Osteoblast (primary cell): Measurements from ENCODE around the gene PLA2G12A. TPM values are rescaled to one million over a fixed set of nuclear protein-coding genes. Genes with fewer than 3 reads are reported as not detected.

ENCODE experiments used
- DNase-seq: peaks from one replicate; pipeline ENCODE4 v3.0.0; 2011; ENCODE audit warnings: low spot score, mixed read lengths; ENCODE audit not compliant: insufficient read length; ENCODE audit errors: missing footprints
- H2AFZ ChIP-seq: 2 replicates; pipeline ENCODE4 v1.6.0; 2011; ENCODE audit warnings: mild to moderate bottlenecking, low read length
- H3K27ac ChIP-seq: 2 replicates; pipeline ENCODE4 v1.5.1; 2011; ENCODE audit warnings: mild to moderate bottlenecking, low read depth, low read length, moderate library complexity
- H3K27me3 ChIP-seq: 2 replicates; pipeline ENCODE4 v1.6.0; 2012; ENCODE audit warnings: mild to moderate bottlenecking, control low read depth, inconsistent platforms, low read length, moderate library complexity; ENCODE audit not compliant: insufficient read depth
- H3K36me3 ChIP-seq: 2 replicates; pipeline ENCODE4 v1.5.1; 2011; ENCODE audit warnings: mild to moderate bottlenecking, low read length, control low read depth, moderate library complexity; ENCODE audit not compliant: insufficient read depth
- H3K4me1 ChIP-seq: 2 replicates; pipeline ENCODE4 v1.5.1; 2011; ENCODE audit warnings: mild to moderate bottlenecking, low read length, control low read depth, moderate library complexity; ENCODE audit not compliant: insufficient read depth
- H3K4me2 ChIP-seq: 2 replicates; pipeline ENCODE4 v1.6.0; 2011; ENCODE audit warnings: mild to moderate bottlenecking, low read length; ENCODE audit not compliant: insufficient read depth
- H3K4me3 ChIP-seq: fragments of 200-600 bp; sonication (generic); 3 replicates; pipeline ENCODE4 v1.5.1; 2012; ENCODE audit warnings: mild to moderate bottlenecking, low read length, inconsistent platforms; ENCODE audit not compliant: insufficient read depth
- H3K79me2 ChIP-seq: 2 replicates; pipeline ENCODE4 v1.6.0; 2012; ENCODE audit warnings: mild to moderate bottlenecking, low read length, control low read depth, inconsistent platforms; ENCODE audit not compliant: insufficient read depth
- H3K9me3 ChIP-seq: 2 replicates; pipeline ENCODE4 v1.5.1; 2011; ENCODE audit warnings: low read depth, low read length, control low read depth
- H4K20me1 ChIP-seq: 2 replicates; pipeline ENCODE4 v1.6.0; 2012; ENCODE audit warnings: mild to moderate bottlenecking, low read length, control low read depth; ENCODE audit not compliant: insufficient read depth
- CTCF ChIP-seq: IDR thresholded peaks from 2 replicates; pipeline ENCODE4 v1.5.1; 2011; ENCODE audit warnings: mild to moderate bottlenecking, low read depth, low read length, moderate library complexity; ENCODE audit errors: extremely low read depth
- small RNA-seq: library from RNA; depleted of rRNA; stranded (forward); fragments of <200 nt; gene quantifications from one replicate; pipeline ENCODE3, GENCODE V24; 2012
- total RNA-seq: library from RNA; depleted of rRNA; stranded (reverse); fragments of >200 nt; gene quantifications from 2 replicates; pipeline ENCODE4 v1.2.3, GENCODE V29; 2012

The PLA2G12A gene
- total RNA-seq, 1 donor = 16.3 TPM

GRCh38 chr4:109662116-109662515 is 67.8 kb downstream of the PLA2G12A start:
- Histone ChIP-seq H3K9me3 (no peaks in the 10 kb centered on the region), H3K4me2 (no peak overlapping the region), H2AFZ (no peak overlapping the region), H3K36me3 (no peaks in the 10 kb centered on the region), H3K4me1 (no peaks in the 10 kb centered on the region), H3K27me3 (no peaks in the 10 kb centered on the region), H3K27ac (no peak overlapping the region), H4K20me1 (no peaks in the 10 kb centered on the region), H3K4me3 (no peak overlapping the region), H3K79me2 (no peaks in the 10 kb centered on the region)
- TF ChIP-seq CTCF = no peak
- DNase-seq = no peak

Small RNA genes within 50 kb of the gene (small RNA-seq; reads per million reads assigned to genes)
- not detected for gene HIGD1AP14

Other genes with a start within 250 kb of the PLA2G12A start
- 22.8 and 36.5 TPM in 2 replicates for gene MCUB, start 169.8 kb downstream of the PLA2G12A start, total RNA-seq
- 25.3 and 27.1 TPM in 2 replicates for gene CASP6, start 26.6 kb downstream of the PLA2G12A start, total RNA-seq
- 27.9 and 53.9 TPM in 2 replicates for gene CFI, start 71.9 kb upstream of the PLA2G12A start, total RNA-seq
- gene GAR1, start 85.7 kb upstream of the PLA2G12A start, total RNA-seq = 2.9 and 4.7 TPM in 2 replicates
- gene RRH, start 97.9 kb upstream of the PLA2G12A start, total RNA-seq = under 0.01 TPM in 1 of 2 replicates, not detected in the other
- gene LRIT3, start 118.0 kb upstream of the PLA2G12A start, total RNA-seq = under 0.01 and 0.29 TPM in 2 replicates
- 0.36 and 1.2 TPM in 2 replicates for gene EGF, start 182.8 kb upstream of the PLA2G12A start, total RNA-seq